HepG2 (cell line): Measurements from ENCODE around the gene FKBP14. TPM values are rescaled to one million over a fixed set of nuclear protein-coding genes. Genes with fewer than 3 reads are reported as not detected.

Experiments
- ARNTL ChIP-seq: sonication (generic); formaldehyde crosslinking; IDR thresholded peaks from 2 replicates; pipeline ENCODE4 v1.4.0; 2020; ENCODE audit warnings: mild to moderate bottlenecking, missing genetic modification reagents
- CHD4 ChIP-seq: fragments of 200-600 bp; sonication (generic); IDR thresholded peaks from 2 replicates; pipeline ENCODE4 v1.7.0; 2017; ENCODE audit warnings: mild to moderate bottlenecking, low read length, borderline replicate concordance
- DNMT3B ChIP-seq: conservative IDR thresholded peaks from 2 replicates; pipeline ENCODE4 v1.6.1; 2016; ENCODE audit warnings: missing biosample characterization, control low read depth
- ERF ChIP-seq: IDR thresholded peaks from 2 replicates; pipeline ENCODE4 v1.6.1; 2018; ENCODE audit warnings: missing biosample characterization, missing genetic modification reagents
- FOXP1 ChIP-seq, 2 experiments: fragments of 450-650 bp in 1 of 2; IDR thresholded peaks; 2 replicates each; pipeline ENCODE4 v1.6.1; 2017 to 2018; ENCODE audit warnings: antibody characterized with exemption in 1 of 2
- HCFC1 ChIP-seq: fragments of 150-350 bp; IDR thresholded peaks from 2 replicates; pipeline ENCODE4 v1.6.1; 2014; ENCODE audit warnings: low read depth, low read length
- MTA3 ChIP-seq: sonication (generic); formaldehyde crosslinking; IDR thresholded peaks from 2 replicates; pipeline ENCODE4 v1.4.0; 2020; ENCODE audit warnings: missing genetic modification reagents
- NCOA5 ChIP-seq: sonication (generic); formaldehyde crosslinking; IDR thresholded peaks from 2 replicates; pipeline ENCODE4 v1.4.0; 2020; ENCODE audit warnings: missing genetic modification reagents
- RARG ChIP-seq: sonication (generic); formaldehyde crosslinking; IDR thresholded peaks from 2 replicates; pipeline ENCODE4 v1.4.0; 2020; ENCODE audit warnings: low read depth, mild to moderate bottlenecking, missing genetic modification reagents
- TCF7 ChIP-seq: sonication (generic); IDR thresholded peaks from 2 replicates; pipeline ENCODE4 v1.6.1; 2016; ENCODE audit warnings: antibody characterized with exemption, low read depth
- U2AF2 ChIP-seq: fragments of 200-400 bp; formaldehyde crosslinking; IDR thresholded peaks from 2 replicates; pipeline ENCODE4 v1.6.1; 2017; ENCODE audit warnings: low read depth, mild to moderate bottlenecking, low read length
- ZBTB3 ChIP-seq: sonication (generic); formaldehyde crosslinking; IDR thresholded peaks from 2 replicates; pipeline ENCODE4 v1.4.0; 2020; ENCODE audit warnings: low read depth, mild to moderate bottlenecking, moderate library complexity, missing genetic modification reagents, borderline replicate concordance
- ZNF160 ChIP-seq: sonication (generic); formaldehyde crosslinking; IDR thresholded peaks from 2 replicates; pipeline ENCODE4 v1.8.0; 2022; ENCODE audit warnings: mild to moderate bottlenecking, inconsistent platforms, missing genetic modification reagents
- ZNF772 ChIP-seq: sonication (generic); formaldehyde crosslinking; IDR thresholded peaks from 2 replicates; pipeline ENCODE4 v1.5.0; 2020; ENCODE audit warnings: mild to moderate bottlenecking, missing genetic modification reagents
- polyA plus RNA-seq, 8 experiments: library from polyadenylated mRNA; depleted of rRNA in 3 of 8; stranded (reverse) in 7 of 8; unstranded in 1 of 8; fragments of >200 nt; fragmentation: Illumina TruSeq in 4 of 8; extraction: Trizol in 4 of 8; gene quantifications; 2 replicates each; pipeline versions ENCODE4 v1.2.1 to v1.2.3, GENCODE V29; 2011 to 2016; ENCODE audit warnings: low read depth in 4 of 8, missing spikeins in 1 of 8, mixed read lengths in 1 of 8; ENCODE audit not compliant: insufficient read depth in 1 of 8
- total RNA-seq, 5 experiments: library from RNA; depleted of rRNA; stranded (reverse); fragments of >200 nt; fragmentation: Illumina TruSeq; extraction: Trizol; gene quantifications; 2 replicates each; pipeline ENCODE4 v1.2.3, GENCODE V29; 2016; ENCODE audit warnings: low read depth in 1 of 5
- TF ChIP-seq, protein P1 (sequence below): sonication (generic); formaldehyde crosslinking; IDR thresholded peaks from 2 replicates; pipeline ENCODE4 v1.5.0; 2020; ENCODE audit warnings: missing genetic modification reagents
- TF ChIP-seq, protein P2 (sequence below): sonication (generic); formaldehyde crosslinking; IDR thresholded peaks from 2 replicates; pipeline ENCODE4; 2020; ENCODE audit warnings: missing genetic modification reagents, mild to moderate bottlenecking, borderline replicate concordance
- TF ChIP-seq, protein P3 (sequence below): sonication (generic); formaldehyde crosslinking; IDR thresholded peaks from 2 replicates; pipeline ENCODE4 v1.8.1; 2023; ENCODE audit warnings: mild to moderate bottlenecking, missing genetic modification reagents
- TF ChIP-seq, protein P4 (sequence below): sonication (generic); formaldehyde crosslinking; IDR thresholded peaks from 2 replicates; pipeline ENCODE4 v1.8.0; 2022; ENCODE audit warnings: mild to moderate bottlenecking, missing genetic modification reagents, moderate library complexity
- TF ChIP-seq, protein P5 (sequence below): sonication (generic); formaldehyde crosslinking; IDR thresholded peaks from 2 replicates; pipeline ENCODE4 v1.4.0; 2020; ENCODE audit warnings: missing genetic modification reagents
- TF ChIP-seq, protein P6 (sequence below): IDR thresholded peaks from 2 replicates; pipeline ENCODE4 v1.4.0; 2020; ENCODE audit warnings: mild to moderate bottlenecking, missing genetic modification reagents

Gene FKBP14
- total and polyA plus RNA-seq, 2 of the 13 experiments (the other 11 are each of a cell fraction or from before 2014, with no cell fraction given), result 20.0 to 32.3 TPM

DNA sequence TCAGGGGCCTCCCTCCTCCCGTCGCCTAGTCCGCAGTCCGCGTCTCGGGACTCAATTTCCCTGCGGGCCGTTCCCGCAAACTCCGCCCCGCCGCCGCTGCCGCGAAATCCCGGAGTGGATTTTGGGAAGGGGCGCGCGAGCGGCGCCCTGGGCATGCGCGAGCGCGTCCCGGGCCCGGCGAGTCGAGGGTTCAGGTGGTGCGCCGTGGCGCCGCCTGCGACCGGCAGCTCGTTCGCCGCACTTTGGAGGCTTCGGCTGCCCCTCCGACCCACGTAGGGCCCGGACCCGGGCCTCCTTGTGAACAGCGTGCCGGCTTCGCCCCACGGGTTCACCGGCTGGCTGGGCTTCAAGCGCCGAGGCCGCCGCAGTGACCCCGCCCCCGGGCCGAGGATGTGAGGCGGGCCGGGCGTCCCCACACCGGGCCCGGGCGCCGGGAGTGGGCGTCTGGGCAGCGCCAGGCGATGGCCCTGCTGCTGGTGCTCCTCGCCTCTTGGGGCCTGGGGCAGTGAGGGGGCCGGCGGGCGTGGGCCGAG is 1.8 kb upstream of the FKBP14 start, which contains the start of gene PLEKHA8 (continued):
- TF ChIP-seq MTA3, result no peak
- no peak for TF ChIP-seq FOXP1 (IDR thresholded peaks at IDR 0.05)
- TF ChIP-seq FOXP1 (CRISPR knock-in tag; IDR thresholded peaks at IDR 0.05), result no peak
- TF ChIP-seq, protein P1, sequence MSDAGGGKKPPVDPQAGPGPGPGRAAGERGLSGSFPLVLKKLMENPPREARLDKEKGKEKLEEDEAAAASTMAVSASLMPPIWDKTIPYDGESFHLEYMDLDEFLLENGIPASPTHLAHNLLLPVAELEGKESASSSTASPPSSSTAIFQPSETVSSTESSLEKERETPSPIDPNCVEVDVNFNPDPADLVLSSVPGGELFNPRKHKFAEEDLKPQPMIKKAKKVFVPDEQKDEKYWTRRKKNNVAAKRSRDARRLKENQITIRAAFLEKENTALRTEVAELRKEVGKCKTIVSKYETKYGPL (CRISPR knock-in tag), result no peak
- TF ChIP-seq RARG (CRISPR knock-in tag), result no peak
- TF ChIP-seq, protein P2, sequence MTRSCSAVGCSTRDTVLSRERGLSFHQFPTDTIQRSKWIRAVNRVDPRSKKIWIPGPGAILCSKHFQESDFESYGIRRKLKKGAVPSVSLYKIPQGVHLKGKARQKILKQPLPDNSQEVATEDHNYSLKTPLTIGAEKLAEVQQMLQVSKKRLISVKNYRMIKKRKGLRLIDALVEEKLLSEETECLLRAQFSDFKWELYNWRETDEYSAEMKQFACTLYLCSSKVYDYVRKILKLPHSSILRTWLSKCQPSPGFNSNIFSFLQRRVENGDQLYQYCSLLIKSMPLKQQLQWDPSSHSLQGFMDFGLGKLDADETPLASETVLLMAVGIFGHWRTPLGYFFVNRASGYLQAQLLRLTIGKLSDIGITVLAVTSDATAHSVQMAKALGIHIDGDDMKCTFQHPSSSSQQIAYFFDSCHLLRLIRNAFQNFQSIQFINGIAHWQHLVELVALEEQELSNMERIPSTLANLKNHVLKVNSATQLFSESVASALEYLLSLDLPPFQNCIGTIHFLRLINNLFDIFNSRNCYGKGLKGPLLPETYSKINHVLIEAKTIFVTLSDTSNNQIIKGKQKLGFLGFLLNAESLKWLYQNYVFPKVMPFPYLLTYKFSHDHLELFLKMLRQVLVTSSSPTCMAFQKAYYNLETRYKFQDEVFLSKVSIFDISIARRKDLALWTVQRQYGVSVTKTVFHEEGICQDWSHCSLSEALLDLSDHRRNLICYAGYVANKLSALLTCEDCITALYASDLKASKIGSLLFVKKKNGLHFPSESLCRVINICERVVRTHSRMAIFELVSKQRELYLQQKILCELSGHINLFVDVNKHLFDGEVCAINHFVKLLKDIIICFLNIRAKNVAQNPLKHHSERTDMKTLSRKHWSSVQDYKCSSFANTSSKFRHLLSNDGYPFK (CRISPR knock-in tag), result no peak
- TF ChIP-seq, protein P3, sequence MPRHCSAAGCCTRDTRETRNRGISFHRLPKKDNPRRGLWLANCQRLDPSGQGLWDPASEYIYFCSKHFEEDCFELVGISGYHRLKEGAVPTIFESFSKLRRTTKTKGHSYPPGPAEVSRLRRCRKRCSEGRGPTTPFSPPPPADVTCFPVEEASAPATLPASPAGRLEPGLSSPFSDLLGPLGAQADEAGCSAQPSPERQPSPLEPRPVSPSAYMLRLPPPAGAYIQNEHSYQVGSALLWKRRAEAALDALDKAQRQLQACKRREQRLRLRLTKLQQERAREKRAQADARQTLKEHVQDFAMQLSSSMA (CRISPR knock-in tag), result no peak
- no peak for TF ChIP-seq CHD4
- TF ChIP-seq, protein P4, sequence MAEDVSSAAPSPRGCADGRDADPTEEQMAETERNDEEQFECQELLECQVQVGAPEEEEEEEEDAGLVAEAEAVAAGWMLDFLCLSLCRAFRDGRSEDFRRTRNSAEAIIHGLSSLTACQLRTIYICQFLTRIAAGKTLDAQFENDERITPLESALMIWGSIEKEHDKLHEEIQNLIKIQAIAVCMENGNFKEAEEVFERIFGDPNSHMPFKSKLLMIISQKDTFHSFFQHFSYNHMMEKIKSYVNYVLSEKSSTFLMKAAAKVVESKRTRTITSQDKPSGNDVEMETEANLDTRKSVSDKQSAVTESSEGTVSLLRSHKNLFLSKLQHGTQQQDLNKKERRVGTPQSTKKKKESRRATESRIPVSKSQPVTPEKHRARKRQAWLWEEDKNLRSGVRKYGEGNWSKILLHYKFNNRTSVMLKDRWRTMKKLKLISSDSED (CRISPR knock-in tag), result 0 out of 2 replicates have a peak, but pooled peaks have one; percentile 67
- peak; percentile 74; the same call in 1 of the 2 replicates for TF ChIP-seq ZBTB3 (CRISPR knock-in tag)
- no peak for TF ChIP-seq DNMT3B (CRISPR knock-in tag)
- no peak; the same call in none of the 2 replicates for TF ChIP-seq ERF
- TF ChIP-seq, protein P5, sequence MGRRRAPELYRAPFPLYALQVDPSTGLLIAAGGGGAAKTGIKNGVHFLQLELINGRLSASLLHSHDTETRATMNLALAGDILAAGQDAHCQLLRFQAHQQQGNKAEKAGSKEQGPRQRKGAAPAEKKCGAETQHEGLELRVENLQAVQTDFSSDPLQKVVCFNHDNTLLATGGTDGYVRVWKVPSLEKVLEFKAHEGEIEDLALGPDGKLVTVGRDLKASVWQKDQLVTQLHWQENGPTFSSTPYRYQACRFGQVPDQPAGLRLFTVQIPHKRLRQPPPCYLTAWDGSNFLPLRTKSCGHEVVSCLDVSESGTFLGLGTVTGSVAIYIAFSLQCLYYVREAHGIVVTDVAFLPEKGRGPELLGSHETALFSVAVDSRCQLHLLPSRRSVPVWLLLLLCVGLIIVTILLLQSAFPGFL, result no peak
- TF ChIP-seq TCF7, result no peak
- TF ChIP-seq ZNF160 (CRISPR knock-in tag), result peak; percentile 38; the same call in 1 of the 2 replicates
- 0 out of 2 replicates have a peak, but pooled peaks have one; percentile 39 for TF ChIP-seq ARNTL (CRISPR knock-in tag)
- no peak for TF ChIP-seq U2AF2
- TF ChIP-seq NCOA5 (CRISPR knock-in tag), result no peak
- TF ChIP-seq, protein P6, sequence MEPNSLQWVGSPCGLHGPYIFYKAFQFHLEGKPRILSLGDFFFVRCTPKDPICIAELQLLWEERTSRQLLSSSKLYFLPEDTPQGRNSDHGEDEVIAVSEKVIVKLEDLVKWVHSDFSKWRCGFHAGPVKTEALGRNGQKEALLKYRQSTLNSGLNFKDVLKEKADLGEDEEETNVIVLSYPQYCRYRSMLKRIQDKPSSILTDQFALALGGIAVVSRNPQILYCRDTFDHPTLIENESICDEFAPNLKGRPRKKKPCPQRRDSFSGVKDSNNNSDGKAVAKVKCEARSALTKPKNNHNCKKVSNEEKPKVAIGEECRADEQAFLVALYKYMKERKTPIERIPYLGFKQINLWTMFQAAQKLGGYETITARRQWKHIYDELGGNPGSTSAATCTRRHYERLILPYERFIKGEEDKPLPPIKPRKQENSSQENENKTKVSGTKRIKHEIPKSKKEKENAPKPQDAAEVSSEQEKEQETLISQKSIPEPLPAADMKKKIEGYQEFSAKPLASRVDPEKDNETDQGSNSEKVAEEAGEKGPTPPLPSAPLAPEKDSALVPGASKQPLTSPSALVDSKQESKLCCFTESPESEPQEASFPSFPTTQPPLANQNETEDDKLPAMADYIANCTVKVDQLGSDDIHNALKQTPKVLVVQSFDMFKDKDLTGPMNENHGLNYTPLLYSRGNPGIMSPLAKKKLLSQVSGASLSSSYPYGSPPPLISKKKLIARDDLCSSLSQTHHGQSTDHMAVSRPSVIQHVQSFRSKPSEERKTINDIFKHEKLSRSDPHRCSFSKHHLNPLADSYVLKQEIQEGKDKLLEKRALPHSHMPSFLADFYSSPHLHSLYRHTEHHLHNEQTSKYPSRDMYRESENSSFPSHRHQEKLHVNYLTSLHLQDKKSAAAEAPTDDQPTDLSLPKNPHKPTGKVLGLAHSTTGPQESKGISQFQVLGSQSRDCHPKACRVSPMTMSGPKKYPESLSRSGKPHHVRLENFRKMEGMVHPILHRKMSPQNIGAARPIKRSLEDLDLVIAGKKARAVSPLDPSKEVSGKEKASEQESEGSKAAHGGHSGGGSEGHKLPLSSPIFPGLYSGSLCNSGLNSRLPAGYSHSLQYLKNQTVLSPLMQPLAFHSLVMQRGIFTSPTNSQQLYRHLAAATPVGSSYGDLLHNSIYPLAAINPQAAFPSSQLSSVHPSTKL (CRISPR knock-in tag), result peak; percentile 57; the same call in 1 of the 2 replicates
- peak; percentile 72 for TF ChIP-seq HCFC1
- TF ChIP-seq ZNF772 (CRISPR knock-in tag), result peak; percentile 66; the same call in 1 of the 2 replicates
